ENCODE measurements around the gene USP22.

DNA sequence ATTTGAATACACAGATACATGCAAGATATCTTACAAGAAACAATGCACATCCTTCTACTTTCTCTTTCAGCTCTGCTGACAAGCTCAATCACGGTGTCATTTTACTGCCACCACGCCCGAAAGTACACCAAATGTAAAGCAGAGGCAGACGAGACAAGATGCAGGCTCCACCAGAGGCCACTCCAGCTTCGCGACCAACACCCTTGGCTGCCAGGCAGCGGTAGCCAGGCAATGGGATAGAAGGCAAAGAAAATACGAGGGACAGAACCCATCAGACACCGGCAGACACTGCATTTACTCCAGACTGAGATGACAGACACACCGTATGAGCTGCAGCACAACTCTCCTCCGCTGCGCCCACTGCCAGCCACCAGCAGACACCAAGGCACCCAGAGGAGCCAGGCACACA lies 41.0 kb downstream of the USP22 start:
- TF ChIP-seq POLR2A (IDR thresholded peaks at IDR 0.05) (no peak), EP300 (IDR thresholded peaks at IDR 0.05) (no peak)
- TF ChIP-seq, protein P1, sequence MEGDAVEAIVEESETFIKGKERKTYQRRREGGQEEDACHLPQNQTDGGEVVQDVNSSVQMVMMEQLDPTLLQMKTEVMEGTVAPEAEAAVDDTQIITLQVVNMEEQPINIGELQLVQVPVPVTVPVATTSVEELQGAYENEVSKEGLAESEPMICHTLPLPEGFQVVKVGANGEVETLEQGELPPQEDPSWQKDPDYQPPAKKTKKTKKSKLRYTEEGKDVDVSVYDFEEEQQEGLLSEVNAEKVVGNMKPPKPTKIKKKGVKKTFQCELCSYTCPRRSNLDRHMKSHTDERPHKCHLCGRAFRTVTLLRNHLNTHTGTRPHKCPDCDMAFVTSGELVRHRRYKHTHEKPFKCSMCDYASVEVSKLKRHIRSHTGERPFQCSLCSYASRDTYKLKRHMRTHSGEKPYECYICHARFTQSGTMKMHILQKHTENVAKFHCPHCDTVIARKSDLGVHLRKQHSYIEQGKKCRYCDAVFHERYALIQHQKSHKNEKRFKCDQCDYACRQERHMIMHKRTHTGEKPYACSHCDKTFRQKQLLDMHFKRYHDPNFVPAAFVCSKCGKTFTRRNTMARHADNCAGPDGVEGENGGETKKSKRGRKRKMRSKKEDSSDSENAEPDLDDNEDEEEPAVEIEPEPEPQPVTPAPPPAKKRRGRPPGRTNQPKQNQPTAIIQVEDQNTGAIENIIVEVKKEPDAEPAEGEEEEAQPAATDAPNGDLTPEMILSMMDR (IDR thresholded peaks at IDR 0.05) = no peak
